Embryonic facial prominence (tissue), 1 donor: ENCODE data around the gene MAPK4.
A peak's percentile ranks its signal among the peaks of the same experiment; 100 is the strongest.
"Not testable (repeated sequence)": the region's sequence is repeated elsewhere in the genome, so short reads cannot be mapped to it uniquely, and the experiment has no call there.

Source experiments
- DNase-seq: peaks from one replicate; pipeline ENCODE4 v3.0.0-alpha.2; 2016; ENCODE audit errors: extremely low spot score

Gene MAPK4

GRCh38 chr18:50559752-50560680, at the start of gene MAPK4:
TSS of gene MAPK4 (plus strand) at chr18:50560087. CDS start at chr18:50663959, 103,872 bp downstream.
- peak; percentile 17 for DNase-seq

- DNase-seq, result not testable (repeated sequence)
Measured at GRCh38 chr18:50517277-50517676, 42.6 kb upstream of the MAPK4 start.

GRCh38 chr18:50518787-50519546, 40.9 kb upstream of the MAPK4 start:
- DNase-seq, result no peak

GRCh38 chr18:50523165-50523564, 36.7 kb upstream of the MAPK4 start:
- no peak for DNase-seq

- no peak for DNase-seq
Measured at GRCh38 chr18:50527636-50528307, 32.1 kb upstream of the MAPK4 start.

- no peak for DNase-seq
Measured at GRCh38 chr18:50528806-50529205, 31.1 kb upstream of the MAPK4 start.

GRCh38 chr18:50533822-50534221, 26.1 kb upstream of the MAPK4 start:
- not testable (repeated sequence) for DNase-seq

GRCh38 chr18:50544476-50544875, 15.4 kb upstream of the MAPK4 start:
- not testable (repeated sequence) for DNase-seq

- DNase-seq, result no peak
Measured at GRCh38 chr18:50545936-50546335, 14.0 kb upstream of the MAPK4 start.

GRCh38 chr18:50548160-50548559, 11.7 kb upstream of the MAPK4 start:
- no peak for DNase-seq

GRCh38 chr18:50551651-50552050, 8.2 kb upstream of the MAPK4 start:
- DNase-seq, result not testable (repeated sequence)

GRCh38 chr18:50558157-50558556, 1.7 kb upstream of the MAPK4 start:
- no peak for DNase-seq

GRCh38 chr18:50558948-50559751, 737 bp upstream of the MAPK4 start:
- DNase-seq, result no peak

GRCh38 chr18:50560681-50561629, 1.1 kb downstream of the MAPK4 start:
- no peak for DNase-seq

GRCh38 chr18:50562258-50562657, 2.4 kb downstream of the MAPK4 start:
- not testable (repeated sequence) for DNase-seq

- no peak for DNase-seq
Measured at GRCh38 chr18:50562686-50563085, 2.8 kb downstream of the MAPK4 start.

- DNase-seq, result no peak
Measured at GRCh38 chr18:50563376-50563775, 3.5 kb downstream of the MAPK4 start.

- no peak for DNase-seq
Measured at GRCh38 chr18:50569930-50570329, 10.0 kb downstream of the MAPK4 start.

- DNase-seq, result no peak
Measured at GRCh38 chr18:50571606-50572005, 11.7 kb downstream of the MAPK4 start.

GRCh38 chr18:50573196-50573595, 13.3 kb downstream of the MAPK4 start:
- DNase-seq, result not testable (repeated sequence)
